ENCODE measurements around the gene IFNGR2. TPM values are rescaled to one million over a fixed set of nuclear protein-coding genes. Genes with fewer than 3 reads are reported as not detected.

The IFNGR2 gene
- total and polyA plus RNA-seq, 2 of the 8 experiments (the other 6 are each of a cell fraction or from before 2014, with no cell fraction given), result 36.0 to 46.4 TPM

- Histone ChIP-seq H3K14ac (ENCODE audit: insufficient read length) (no peak overlapping the region), H2AFZ (ENCODE audit: low read length) (no peak overlapping the region), H2BK12ac (ENCODE audit: low read depth, low read length) (no peak overlapping the region), H4K20me1 (replicated peaks in 1 of 2; ENCODE audit: control insufficient read depth in 1 of 2, insufficient read depth in 2 of 2, low read length in 2 of 2) (no peaks in the 10 kb centered on the region), H3K23me2 (ENCODE audit: low read depth, low read length) (no peaks in the 10 kb centered on the region), H3K36me3 (ENCODE audit: control insufficient read depth in 2 of 4, insufficient read depth in 4 of 4, low read length in 3 of 4) (no peaks in the 10 kb centered on the region), H3K27me3 (replicated peaks in 1 of 4; ENCODE audit: control insufficient read depth in 3 of 4, extremely low read depth in 1 of 4, insufficient read depth in 3 of 4, low read length in 3 of 4) (no peaks in the 10 kb centered on the region), H2BK15ac (ENCODE audit: low read length) (no peak overlapping the region), H2BK120ac (replicated peaks; ENCODE audit: low read depth, low read length) (no peak overlapping the region), H2AK5ac (ENCODE audit: low read depth, low read length) (no peak overlapping the region), H3K4ac (replicated peaks; ENCODE audit: insufficient read length, low read depth, low read length) (no peak overlapping the region), H3K9me3 (ENCODE audit: insufficient read depth in 2 of 2, low read depth in 1 of 2, low read length in 1 of 2) (peaks cover 7 to 8% of the 10 kb centered on the region in 2 experiments), H2BK20ac (ENCODE audit: low read length) (no peak overlapping the region), H3K4me3 (ENCODE audit: extremely low read depth in 1 of 4, insufficient read depth in 2 of 4, low read depth in 3 of 4, low read length in 4 of 4) (no peak overlapping the region), H3K4me2 (ENCODE audit: insufficient read depth in 1 of 2, low read depth in 2 of 2, low read length in 2 of 2) (no peak overlapping the region), H4K91ac (replicated peaks; ENCODE audit: insufficient read length, low read length) (no peak overlapping the region), H3K4me1 (replicated peaks in 1 of 4; ENCODE audit: control insufficient read depth in 3 of 4, insufficient read depth in 4 of 4, low read length in 3 of 4) (peaks cover 0 to 2% (median 0%) of the 10 kb centered on the region in 4 experiments; a peak in 1 of 7 replicates), H3K18ac (ENCODE audit: extremely low read depth, low read length) (no peak overlapping the region), H3K56ac (replicated peaks; ENCODE audit: insufficient read length, low read depth, low read length) (no peak overlapping the region), H3K79me1 (ENCODE audit: low read depth, low read length) (no peaks in the 10 kb centered on the region), H3K79me2 (ENCODE audit: control insufficient read depth in 1 of 2, insufficient read depth in 2 of 2, low read length in 2 of 2) (no peaks in the 10 kb centered on the region), H2BK5ac (ENCODE audit: low read depth, low read length) (no peak overlapping the region), H3K23ac (ENCODE audit: insufficient read length) (no peak overlapping the region), H3K9ac (replicated peaks in 1 of 4; ENCODE audit: extremely low read depth in 1 of 4, low read depth in 3 of 4, low read length in 3 of 4) (no peak overlapping the region), H4K5ac (ENCODE audit: insufficient read length, low read depth, low read length) (no peak overlapping the region), H4K8ac (ENCODE audit: extremely low read depth, insufficient read depth, low read length) (no peak overlapping the region), H3K27ac (ENCODE audit: low read depth, low read length) (no peak overlapping the region)
- no peak for DNase-seq (ENCODE audit: low read depth in 1 of 2, low spot score in 2 of 2)
- TF ChIP-seq JUN (IDR thresholded peaks at IDR 0.05; ENCODE audit: low read depth, low read length), result no peak
- no peak for TF ChIP-seq HDAC2 (IDR thresholded peaks at IDR 0.05; ENCODE audit: borderline replicate concordance in 1 of 2, low read depth in 2 of 2, low read length in 2 of 2)
- no peak for TF ChIP-seq TAF1 (IDR thresholded peaks at IDR 0.05; ENCODE audit: low read depth, low read length)
- no peak for TF ChIP-seq BCL11A (IDR thresholded peaks at IDR 0.05; ENCODE audit: low read depth in 2 of 2, low read length in 2 of 2)
- TF ChIP-seq EP300 (IDR thresholded peaks at IDR 0.05; ENCODE audit: borderline replicate concordance in 1 of 2, low read depth in 2 of 2, low read length in 2 of 2), result no peak
- no peak for TF ChIP-seq ATF2 (IDR thresholded peaks at IDR 0.05; ENCODE audit: low read length)
- TF ChIP-seq KDM1A (IDR thresholded peaks at IDR 0.05; ENCODE audit: borderline replicate concordance, low read length), result no peak
- TF ChIP-seq YY1 (IDR thresholded peaks at IDR 0.05; ENCODE audit: low read depth, low read length), result no peak
- TF ChIP-seq POU5F1 (IDR thresholded peaks at IDR 0.05; ENCODE audit: low read depth, low read length), result no peak
- no peak for FAIRE-seq
- POLR2A ChIA-PET (ENCODE audit: partially characterized antibody), result interaction anchor here (2.5 kb wide), 1 partner anchor 12 kb away, joined by 10 read pairs; no protein-coding TSS in a partner anchor
- CTCF ChIA-PET (ENCODE audit: partially characterized antibody), result interaction anchor here (0.6 to 1.6 kb wide), 13 partner anchors 11 to 461 kb away, joined by 3 to 8 read pairs (median 3); no protein-coding TSS in a partner anchor
- WGBS, 2 experiments (ENCODE audit: extremely low coverage in 1 of 2, insufficient coverage in 1 of 2, insufficient read length in 1 of 2, insufficient replicate concordance in 2 of 2, low coverage in 1 of 2, low lambda C conversion rate in 2 of 2, missing lambda C conversion rate in 1 of 2), result 84% methylated on average over 2 of the region's 2 CpGs; no CpG with 5 or more reads in 1 of the 2 experiments
Observed at GRCh38 chr21:33374080-33374449, 29.1 kb upstream of the IFNGR2 start.
